WTC11 (cell line): ENCODE data around the gene COL2A1. TPM values are rescaled to one million over a fixed set of nuclear protein-coding genes. Genes with fewer than 3 reads are reported as not detected.

Experiments
- ATAC-seq: fragments of 200-7000 bp; cut with Tn5 transposase; 2 replicates; pipeline ENCODE4 v1.10.0; 2021; ENCODE audit warnings: mild to moderate bottlenecking, moderate library complexity
- CTCF ChIA-PET: fragments of 300-600 bp; sonication (Branson Sonifier 250); formaldehyde crosslinking; loops from one replicate; lab custom pipeline; 2021; ENCODE audit warnings: antibody characterized with exemption; lab: Charles Lee
- POLR2A ChIA-PET: fragments of 350-600 bp; sonication (Branson Sonifier 250); formaldehyde crosslinking; loops from one replicate; lab custom pipeline; 2021; ENCODE audit warnings: antibody characterized with exemption; lab: Charles Lee
- DNase-seq: peaks from one replicate; pipeline ENCODE4 v3.0.0; 2021; ENCODE audit warnings: low spot score
- H3K27ac Mint-ChIP-seq: 2 replicates; pipeline ENCODE4 v1.8.0; 2021; ENCODE audit warnings: mixed read lengths
- H3K27me3 Mint-ChIP-seq: 2 replicates; pipeline ENCODE4 v1.8.0; 2021; ENCODE audit warnings: low read depth, mild to moderate bottlenecking, moderate library complexity, mixed read lengths
- H3K36me3 Mint-ChIP-seq: 2 replicates; pipeline ENCODE4 v1.8.0; 2021; ENCODE audit warnings: mixed read lengths
- H3K4me1 Mint-ChIP-seq: 2 replicates; pipeline ENCODE4 v1.8.0; 2022; ENCODE audit warnings: mixed read lengths
- H3K4me3 Mint-ChIP-seq: 2 replicates; pipeline ENCODE4 v1.8.0; 2021; ENCODE audit warnings: mild to moderate bottlenecking, moderate library complexity, mixed read lengths
- H3K9me3 Mint-ChIP-seq: 2 replicates; pipeline ENCODE4 v1.8.0; 2021; ENCODE audit warnings: mixed read lengths
- CREB1 ChIP-seq: sonication (generic); formaldehyde crosslinking; IDR thresholded peaks from 2 replicates; pipeline ENCODE4 v1.8.0; 2023; ENCODE audit warnings: mild to moderate bottlenecking, missing genetic modification reagents
- CREM ChIP-seq: sonication (generic); formaldehyde crosslinking; IDR thresholded peaks from 2 replicates; pipeline ENCODE4 v1.8.1; 2022; ENCODE audit warnings: mild to moderate bottlenecking, missing genetic modification reagents, moderate library complexity
- ESRRA ChIP-seq: sonication (generic); formaldehyde crosslinking; IDR thresholded peaks from 2 replicates; pipeline ENCODE4 v1.8.1; 2022; ENCODE audit warnings: mild to moderate bottlenecking, missing genetic modification reagents, borderline replicate concordance
- GRHL2 ChIP-seq: fragments of 250-450 bp; sonication (Bioruptor Pico); IDR thresholded peaks from 2 replicates; pipeline ENCODE4 v1.8.0; 2022; ENCODE audit warnings: mild to moderate bottlenecking, moderate library complexity; ENCODE audit not compliant: insufficient replicate concordance, severe bottlenecking
- GTF2I ChIP-seq: fragments of 250-450 bp; sonication (Bioruptor Pico); conservative IDR thresholded peaks from 2 replicates; pipeline ENCODE4 v1.4.0; 2021; ENCODE audit warnings: mild to moderate bottlenecking
- HMGA2 ChIP-seq: fragments of 250-450 bp; sonication (Bioruptor Pico); IDR thresholded peaks from 2 replicates; pipeline ENCODE4 v1.4.0; 2021; ENCODE audit warnings: mild to moderate bottlenecking, moderate library complexity
- JAZF1 ChIP-seq: fragments of 250-450 bp; sonication (Bioruptor Pico); IDR thresholded peaks from 2 replicates; pipeline ENCODE4 v1.9.0; 2021; ENCODE audit warnings: moderate library complexity, mild to moderate bottlenecking, inconsistent platforms
- KAT7 ChIP-seq: sonication (generic); formaldehyde crosslinking; IDR thresholded peaks from 2 replicates; pipeline ENCODE4 v1.8.1; 2023; ENCODE audit warnings: missing genetic modification reagents, mild to moderate bottlenecking, borderline replicate concordance
- MXD4 ChIP-seq: fragments of 250-450 bp; sonication (Bioruptor Pico); IDR thresholded peaks from 2 replicates; pipeline ENCODE4 v1.8.0; 2021; ENCODE audit warnings: mild to moderate bottlenecking, moderate library complexity, borderline replicate concordance
- MYBL2 ChIP-seq: sonication (generic); formaldehyde crosslinking; IDR thresholded peaks from 2 replicates; pipeline ENCODE4 v1.8.1; 2023; ENCODE audit warnings: mild to moderate bottlenecking, moderate library complexity, missing genetic modification reagents
- NFYB ChIP-seq: sonication (generic); formaldehyde crosslinking; conservative IDR thresholded peaks from 2 replicates; pipeline ENCODE4 v1.8.0; 2022; ENCODE audit warnings: low read depth, missing genetic modification reagents
- NR2C2 ChIP-seq: sonication (generic); formaldehyde crosslinking; IDR thresholded peaks from 2 replicates; pipeline ENCODE4 v1.8.0; 2022; ENCODE audit warnings: mild to moderate bottlenecking, missing genetic modification reagents
- OVOL2 ChIP-seq: fragments of 250-450 bp; sonication (Bioruptor Pico); IDR thresholded peaks from 2 replicates; pipeline ENCODE4 v1.9.0; 2021; ENCODE audit warnings: mild to moderate bottlenecking, borderline replicate concordance
- RELA ChIP-seq: sonication (generic); formaldehyde crosslinking; IDR thresholded peaks from 2 replicates; pipeline ENCODE4 v1.8.1; 2022; ENCODE audit warnings: missing genetic modification reagents, mild to moderate bottlenecking, borderline replicate concordance
- TCF7 ChIP-seq: sonication (generic); formaldehyde crosslinking; IDR thresholded peaks from 2 replicates; pipeline ENCODE4 v1.8.0; 2022; ENCODE audit warnings: mild to moderate bottlenecking, low read depth, missing genetic modification reagents, moderate library complexity
- TP53 ChIP-seq: sonication (generic); formaldehyde crosslinking; IDR thresholded peaks from 2 replicates; pipeline ENCODE4 v1.8.1; 2023; ENCODE audit warnings: mild to moderate bottlenecking, missing genetic modification reagents
- ZBTB21 ChIP-seq: sonication (generic); formaldehyde crosslinking; IDR thresholded peaks from 2 replicates; pipeline ENCODE4 v1.8.1; 2023; ENCODE audit warnings: mild to moderate bottlenecking, missing genetic modification reagents, borderline replicate concordance
- ZNF121 ChIP-seq: sonication (generic); formaldehyde crosslinking; IDR thresholded peaks from 2 replicates; pipeline ENCODE4 v1.8.0; 2023; ENCODE audit warnings: missing genetic modification reagents
- ZNF219 ChIP-seq: sonication (generic); formaldehyde crosslinking; IDR thresholded peaks from 2 replicates; pipeline ENCODE4 v1.8.0; 2023; ENCODE audit warnings: missing genetic modification reagents, mild to moderate bottlenecking, borderline replicate concordance
- ZNF671 ChIP-seq: fragments of 250-450 bp; sonication (Bioruptor Pico); IDR thresholded peaks from 2 replicates; pipeline ENCODE4 v1.8.0; 2021; ENCODE audit warnings: mild to moderate bottlenecking
- total RNA-seq: library from RNA; stranded (reverse); gene quantifications from 3 replicates; pipeline ENCODE4 v1.2.3, GENCODE V29; 2021
- TF ChIP-seq, protein P1 (sequence below): fragments of 250-450 bp; sonication (Bioruptor Pico); IDR thresholded peaks from 2 replicates; pipeline ENCODE4 v1.8.0; 2021; ENCODE audit warnings: mild to moderate bottlenecking
- TF ChIP-seq, protein P2 (sequence below): sonication (generic); formaldehyde crosslinking; IDR thresholded peaks from 2 replicates; pipeline ENCODE4 v1.8.1; 2023; ENCODE audit warnings: mild to moderate bottlenecking, moderate library complexity, missing genetic modification reagents
- TF ChIP-seq, protein P3 (sequence below): fragments of 250-450 bp; sonication (Bioruptor Pico); IDR thresholded peaks from 2 replicates; pipeline ENCODE4 v1.9.0; 2021; ENCODE audit warnings: mild to moderate bottlenecking
- TF ChIP-seq, protein P4 (sequence below): sonication (generic); formaldehyde crosslinking; IDR thresholded peaks from 2 replicates; pipeline ENCODE4 v1.8.1; 2022; ENCODE audit warnings: low read depth, mild to moderate bottlenecking, moderate library complexity, missing genetic modification reagents, borderline replicate concordance

The COL2A1 gene
- total RNA-seq, 1 experiment from 2014 or later: 20.9 TPM

DNA sequence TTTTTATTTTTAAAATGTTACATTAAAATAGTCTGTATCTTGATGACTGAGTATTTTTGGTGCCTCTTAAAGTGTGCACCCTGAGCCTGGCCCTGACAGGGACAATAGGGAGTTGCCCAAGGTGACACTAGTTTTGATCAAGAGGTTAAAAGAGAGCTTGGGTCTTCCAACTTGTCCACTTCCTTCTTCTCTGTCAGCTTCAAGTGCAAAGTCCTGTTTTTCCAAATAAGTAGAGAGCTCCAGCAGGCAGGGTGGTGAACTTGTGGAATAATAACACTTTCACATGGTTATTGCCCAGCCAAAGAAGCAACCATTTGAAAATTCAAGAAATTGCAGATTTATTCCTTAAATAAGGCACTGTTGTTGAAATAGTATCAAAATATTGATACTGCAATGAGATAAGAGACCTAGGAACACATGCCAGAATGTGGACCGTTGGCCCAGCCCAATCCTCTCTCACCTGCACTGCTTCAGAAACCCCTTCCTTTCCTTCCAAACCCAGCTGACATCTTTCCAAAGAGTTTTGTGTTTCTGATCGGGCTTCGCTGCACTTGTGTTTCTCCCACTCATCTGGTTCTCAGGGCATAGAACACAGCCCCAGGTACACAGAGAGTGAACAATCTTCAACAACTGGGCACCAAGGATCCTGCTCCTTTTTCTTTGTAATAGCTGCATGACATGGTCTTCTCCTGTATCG lies 13.8 kb upstream of the COL2A1 start:
- Mint-ChIP-seq H3K36me3 (no peaks in the 10 kb centered on the region), H3K9me3 (no peaks in the 10 kb centered on the region), H3K4me3 (no peak overlapping the region), H3K27me3 (peaks cover 100% of the 10 kb centered on the region), H3K27ac (no peak overlapping the region), H3K4me1 (peaks cover 15% of the 10 kb centered on the region)
- no peak for ATAC-seq
- TF ChIP-seq CREM (CRISPR knock-in tag): no peak
- no peak for TF ChIP-seq KAT7
- TF ChIP-seq, protein P1, sequence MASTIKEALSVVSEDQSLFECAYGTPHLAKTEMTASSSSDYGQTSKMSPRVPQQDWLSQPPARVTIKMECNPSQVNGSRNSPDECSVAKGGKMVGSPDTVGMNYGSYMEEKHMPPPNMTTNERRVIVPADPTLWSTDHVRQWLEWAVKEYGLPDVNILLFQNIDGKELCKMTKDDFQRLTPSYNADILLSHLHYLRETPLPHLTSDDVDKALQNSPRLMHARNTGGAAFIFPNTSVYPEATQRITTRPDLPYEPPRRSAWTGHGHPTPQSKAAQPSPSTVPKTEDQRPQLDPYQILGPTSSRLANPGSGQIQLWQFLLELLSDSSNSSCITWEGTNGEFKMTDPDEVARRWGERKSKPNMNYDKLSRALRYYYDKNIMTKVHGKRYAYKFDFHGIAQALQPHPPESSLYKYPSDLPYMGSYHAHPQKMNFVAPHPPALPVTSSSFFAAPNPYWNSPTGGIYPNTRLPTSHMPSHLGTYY (CRISPR knock-in tag): no peak
- no peak for TF ChIP-seq NR2C2 (CRISPR knock-in tag)
- TF ChIP-seq ZBTB21 (CRISPR knock-in tag): no peak
- TF ChIP-seq ZNF671: no peak
- TF ChIP-seq JAZF1 (CRISPR knock-in tag): no peak
- no peak for TF ChIP-seq GTF2I (CRISPR knock-in tag)
- TF ChIP-seq ESRRA (CRISPR knock-in tag): no peak
- TF ChIP-seq GRHL2 (CRISPR knock-in tag): no peak
- TF ChIP-seq CREB1 (CRISPR knock-in tag): no peak
- TF ChIP-seq ZNF121 (CRISPR knock-in tag): no peak
- TF ChIP-seq MYBL2 (CRISPR knock-in tag): no peak
- TF ChIP-seq, protein P2, sequence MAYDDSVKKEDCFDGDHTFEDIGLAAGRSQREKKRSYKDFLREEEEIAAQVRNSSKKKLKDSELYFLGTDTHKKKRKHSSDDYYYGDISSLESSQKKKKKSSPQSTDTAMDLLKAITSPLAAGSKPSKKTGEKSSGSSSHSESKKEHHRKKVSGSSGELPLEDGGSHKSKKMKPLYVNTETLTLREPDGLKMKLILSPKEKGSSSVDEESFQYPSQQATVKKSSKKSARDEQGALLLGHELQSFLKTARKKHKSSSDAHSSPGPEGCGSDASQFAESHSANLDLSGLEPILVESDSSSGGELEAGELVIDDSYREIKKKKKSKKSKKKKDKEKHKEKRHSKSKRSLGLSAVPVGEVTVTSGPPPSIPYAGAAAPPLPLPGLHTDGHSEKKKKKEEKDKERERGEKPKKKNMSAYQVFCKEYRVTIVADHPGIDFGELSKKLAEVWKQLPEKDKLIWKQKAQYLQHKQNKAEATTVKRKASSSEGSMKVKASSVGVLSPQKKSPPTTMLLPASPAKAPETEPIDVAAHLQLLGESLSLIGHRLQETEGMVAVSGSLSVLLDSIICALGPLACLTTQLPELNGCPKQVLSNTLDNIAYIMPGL (CRISPR knock-in tag): no peak
- no peak for TF ChIP-seq ZNF219 (CRISPR knock-in tag)
- TF ChIP-seq TCF7 (CRISPR knock-in tag): no peak
- TF ChIP-seq NFYB (CRISPR knock-in tag): no peak
- TF ChIP-seq, protein P3, sequence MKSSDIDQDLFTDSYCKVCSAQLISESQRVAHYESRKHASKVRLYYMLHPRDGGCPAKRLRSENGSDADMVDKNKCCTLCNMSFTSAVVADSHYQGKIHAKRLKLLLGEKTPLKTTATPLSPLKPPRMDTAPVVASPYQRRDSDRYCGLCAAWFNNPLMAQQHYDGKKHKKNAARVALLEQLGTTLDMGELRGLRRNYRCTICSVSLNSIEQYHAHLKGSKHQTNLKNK (CRISPR knock-in tag): no peak
- POLR2A ChIA-PET: no interaction called here
- CTCF ChIA-PET: no interaction called here
- DNase-seq: no peak

DNA sequence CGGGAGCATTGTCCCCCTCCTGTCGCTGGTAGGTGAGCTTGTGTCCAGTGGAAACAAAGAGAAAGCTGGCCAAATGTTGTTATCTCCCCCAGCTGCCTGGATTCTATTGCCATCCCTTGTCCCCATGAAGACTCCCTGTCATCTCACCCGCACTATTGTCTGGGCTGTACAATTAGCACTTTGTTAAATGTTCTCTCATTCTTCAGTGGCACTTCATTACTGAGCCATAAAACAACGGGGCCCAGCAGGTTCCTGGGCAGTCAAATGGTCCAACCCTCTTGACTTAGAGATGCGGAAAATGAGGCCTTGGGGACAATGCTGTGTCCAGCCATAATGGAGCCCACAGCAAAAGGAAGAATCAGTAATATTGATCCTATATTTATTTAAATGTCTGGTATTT lies 13.2 kb upstream of the COL2A1 start:
- Mint-ChIP-seq H3K4me3 (no peak overlapping the region), H3K36me3 (no peaks in the 10 kb centered on the region), H3K27me3 (peaks cover 100% of the 10 kb centered on the region), H3K27ac (no peak overlapping the region), H3K9me3 (no peaks in the 10 kb centered on the region), H3K4me1 (peaks cover 9% of the 10 kb centered on the region)
- POLR2A ChIA-PET: no interaction called here
- no peak for DNase-seq
- CTCF ChIA-PET: interaction anchor here (1.0 kb wide), 1 partner anchor 54 kb away, joined by 4 read pairs; the partner anchor contains the start of gene TMEM106C
- no peak for TF ChIP-seq OVOL2
- TF ChIP-seq TP53 (CRISPR knock-in tag): no peak
- TF ChIP-seq HMGA2 (CRISPR knock-in tag): no peak
- TF ChIP-seq MXD4 (CRISPR knock-in tag): no peak
- TF ChIP-seq, protein P4, sequence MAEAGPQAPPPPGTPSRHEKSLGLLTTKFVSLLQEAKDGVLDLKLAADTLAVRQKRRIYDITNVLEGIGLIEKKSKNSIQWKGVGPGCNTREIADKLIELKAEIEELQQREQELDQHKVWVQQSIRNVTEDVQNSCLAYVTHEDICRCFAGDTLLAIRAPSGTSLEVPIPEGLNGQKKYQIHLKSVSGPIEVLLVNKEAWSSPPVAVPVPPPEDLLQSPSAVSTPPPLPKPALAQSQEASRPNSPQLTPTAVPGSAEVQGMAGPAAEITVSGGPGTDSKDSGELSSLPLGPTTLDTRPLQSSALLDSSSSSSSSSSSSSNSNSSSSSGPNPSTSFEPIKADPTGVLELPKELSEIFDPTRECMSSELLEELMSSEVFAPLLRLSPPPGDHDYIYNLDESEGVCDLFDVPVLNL: no peak
- no peak for TF ChIP-seq RELA (CRISPR knock-in tag)
- no peak for ATAC-seq
